Putamen (tissue), 1 donor: ENCODE measurements around the gene FAM50A.
"Not testable (repeated sequence)": the region's sequence is repeated elsewhere in the genome, so short reads cannot be mapped to it uniquely, and the experiment has no call there.

Experiments
- DNase-seq: peaks from one replicate; pipeline ENCODE4 v3.0.0-alpha.2; 2016; ENCODE audit warnings: low spot score

FAM50A gene, protein sequence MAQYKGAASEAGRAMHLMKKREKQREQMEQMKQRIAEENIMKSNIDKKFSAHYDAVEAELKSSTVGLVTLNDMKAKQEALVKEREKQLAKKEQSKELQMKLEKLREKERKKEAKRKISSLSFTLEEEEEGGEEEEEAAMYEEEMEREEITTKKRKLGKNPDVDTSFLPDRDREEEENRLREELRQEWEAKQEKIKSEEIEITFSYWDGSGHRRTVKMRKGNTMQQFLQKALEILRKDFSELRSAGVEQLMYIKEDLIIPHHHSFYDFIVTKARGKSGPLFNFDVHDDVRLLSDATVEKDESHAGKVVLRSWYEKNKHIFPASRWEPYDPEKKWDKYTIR

DNA sequence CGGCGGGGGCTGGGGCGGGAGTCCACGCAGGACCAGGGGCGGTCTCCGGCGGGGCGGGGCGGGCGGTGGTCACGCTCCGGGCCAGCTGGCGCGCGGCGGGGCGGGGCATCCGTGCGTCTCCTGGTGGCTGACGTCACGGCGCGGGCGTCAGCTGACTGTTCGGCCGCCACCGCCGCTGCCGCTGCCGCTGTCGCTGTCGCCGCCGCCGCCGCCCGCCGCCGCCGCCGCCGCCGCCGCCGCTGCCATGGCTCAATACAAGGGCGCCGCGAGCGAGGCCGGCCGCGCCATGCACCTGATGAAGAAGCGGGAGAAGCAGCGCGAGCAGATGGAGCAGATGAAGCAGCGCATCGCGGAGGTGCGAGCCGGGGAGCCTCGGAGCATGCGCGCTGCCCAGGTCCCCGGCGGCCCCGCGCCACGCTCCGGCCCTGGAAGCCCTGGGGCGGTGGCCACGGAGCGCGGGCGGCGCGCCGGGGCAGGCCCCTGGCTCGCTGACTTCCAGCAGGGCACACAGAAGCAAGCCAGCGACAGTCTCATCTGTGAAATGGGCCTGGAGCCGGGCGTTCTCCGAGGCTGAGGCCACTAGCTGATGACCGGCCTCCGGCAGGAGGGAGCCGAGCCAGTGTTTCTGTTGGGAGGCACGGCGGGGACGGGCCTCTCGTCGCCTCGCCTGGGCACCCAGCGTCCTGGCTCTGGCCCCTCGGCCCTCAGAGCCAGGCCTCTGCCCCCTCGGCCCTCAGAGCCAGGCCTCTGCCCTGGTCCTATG lies at the start of gene FAM50A:
FAM50A (plus strand) TSS at position 150 of the 763 bp plus-strand sequence; CDS start at position 245, 95 bp downstream.
- DNase-seq: no peak

DNA sequence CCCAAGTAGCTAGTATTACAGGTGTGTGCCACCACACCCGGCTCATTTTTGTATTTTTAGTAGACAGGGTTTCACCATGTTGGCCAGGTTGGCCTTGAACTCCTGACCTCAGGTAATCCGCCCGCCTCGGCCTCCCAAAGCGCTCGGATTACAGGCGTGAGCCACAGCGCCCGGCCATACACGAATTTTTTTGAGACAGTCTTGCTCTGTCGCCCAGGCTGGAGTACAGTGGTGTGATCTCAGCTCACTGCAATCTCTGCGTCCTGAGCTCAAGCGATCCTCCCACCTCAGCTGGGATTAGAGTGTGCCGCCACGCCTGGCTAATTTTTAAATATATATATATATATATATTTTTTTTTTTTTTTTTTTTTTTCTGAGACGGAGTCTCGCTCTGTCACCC lies 47.6 kb upstream of the FAM50A start:
- not testable (repeated sequence) for DNase-seq

DNA sequence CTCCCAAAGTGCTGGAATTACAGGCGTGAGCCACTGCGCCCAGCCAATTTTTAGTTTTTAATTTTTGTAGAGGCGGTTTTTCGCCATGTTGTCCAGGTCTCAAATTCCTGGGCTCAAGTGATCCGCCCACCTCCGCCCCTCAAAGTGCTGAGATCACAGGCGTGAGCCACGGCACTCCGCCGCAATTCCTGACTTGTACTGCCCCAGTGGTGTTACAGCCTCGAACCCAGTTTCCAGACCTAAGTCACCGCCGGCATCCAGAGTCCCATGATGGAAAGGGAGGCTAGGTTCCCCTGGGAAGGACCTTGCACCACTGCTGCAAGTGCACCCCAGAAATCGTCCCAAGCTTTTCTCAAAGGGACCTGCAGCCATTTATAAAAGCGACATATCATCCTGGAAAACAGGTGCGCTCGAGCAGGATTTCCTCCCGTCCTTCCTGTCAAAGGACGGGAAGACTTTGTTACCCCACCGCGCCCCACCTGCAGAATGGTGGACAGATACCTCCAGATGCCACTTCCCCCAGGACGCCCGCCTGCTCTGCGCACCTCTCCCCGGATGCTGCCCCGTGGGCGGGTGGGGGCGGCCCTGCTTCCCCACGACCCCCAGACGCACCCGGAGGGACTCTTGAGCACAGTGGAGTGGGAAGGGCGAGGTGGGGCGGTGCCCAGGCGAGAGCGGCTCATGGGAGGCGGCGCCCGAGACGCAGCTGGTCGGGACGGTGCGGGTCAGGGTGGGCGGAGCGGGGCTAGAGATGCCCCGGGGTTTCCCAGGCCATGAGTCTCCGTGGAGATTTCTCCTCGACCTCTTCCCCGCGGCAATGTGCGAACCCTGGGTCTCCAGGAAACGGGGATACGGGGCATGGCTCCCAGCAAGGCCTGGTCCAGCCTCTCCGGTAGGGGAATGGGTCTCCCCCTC lies 46.7 kb upstream of the FAM50A start:
- DNase-seq: peak; percentile 52

DNA sequence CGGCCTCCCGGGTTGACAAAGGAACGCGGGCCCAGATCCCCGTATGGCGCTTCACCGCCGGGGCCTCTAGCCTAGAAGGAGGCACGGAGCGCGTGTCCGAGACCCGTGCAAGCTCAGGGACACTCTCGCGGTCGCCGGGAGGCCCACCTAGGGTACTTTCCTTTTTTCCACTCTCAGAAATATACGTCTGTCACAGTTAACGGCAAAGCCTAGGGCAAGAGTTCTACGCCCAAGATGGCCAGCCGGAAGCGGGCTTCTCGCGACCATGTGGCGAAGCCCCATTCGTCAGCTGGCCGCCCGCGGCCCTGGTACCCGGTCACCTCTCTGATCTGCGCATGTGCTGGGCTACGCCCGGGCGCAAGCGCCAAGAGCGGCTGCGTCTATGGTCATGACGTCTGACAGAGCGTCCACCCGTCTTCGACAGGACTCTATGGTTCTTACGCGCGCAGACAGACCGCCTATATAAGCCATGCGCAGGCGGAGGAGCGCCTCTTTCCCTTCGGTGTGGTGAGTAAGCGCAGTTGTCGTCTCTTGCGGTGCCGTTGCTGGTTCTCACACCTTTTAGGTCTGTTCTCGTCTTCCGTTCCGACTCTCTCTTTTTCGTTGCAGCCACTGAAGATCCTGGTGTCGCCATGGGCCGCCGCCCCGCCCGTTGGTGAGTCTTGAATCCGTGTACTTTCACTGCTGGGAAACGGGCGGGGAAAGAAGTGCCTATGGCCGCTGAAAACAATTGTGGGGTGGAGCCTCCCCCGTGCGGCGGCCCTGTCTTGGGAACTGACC lies 45.9 kb upstream of the FAM50A start, which contains the start of gene RPL10:
RPL10 (plus strand) TSS at position 490 of the 780 bp plus-strand sequence; CDS start at position 633, 143 bp downstream.
- peak; percentile 94 for DNase-seq

DNA sequence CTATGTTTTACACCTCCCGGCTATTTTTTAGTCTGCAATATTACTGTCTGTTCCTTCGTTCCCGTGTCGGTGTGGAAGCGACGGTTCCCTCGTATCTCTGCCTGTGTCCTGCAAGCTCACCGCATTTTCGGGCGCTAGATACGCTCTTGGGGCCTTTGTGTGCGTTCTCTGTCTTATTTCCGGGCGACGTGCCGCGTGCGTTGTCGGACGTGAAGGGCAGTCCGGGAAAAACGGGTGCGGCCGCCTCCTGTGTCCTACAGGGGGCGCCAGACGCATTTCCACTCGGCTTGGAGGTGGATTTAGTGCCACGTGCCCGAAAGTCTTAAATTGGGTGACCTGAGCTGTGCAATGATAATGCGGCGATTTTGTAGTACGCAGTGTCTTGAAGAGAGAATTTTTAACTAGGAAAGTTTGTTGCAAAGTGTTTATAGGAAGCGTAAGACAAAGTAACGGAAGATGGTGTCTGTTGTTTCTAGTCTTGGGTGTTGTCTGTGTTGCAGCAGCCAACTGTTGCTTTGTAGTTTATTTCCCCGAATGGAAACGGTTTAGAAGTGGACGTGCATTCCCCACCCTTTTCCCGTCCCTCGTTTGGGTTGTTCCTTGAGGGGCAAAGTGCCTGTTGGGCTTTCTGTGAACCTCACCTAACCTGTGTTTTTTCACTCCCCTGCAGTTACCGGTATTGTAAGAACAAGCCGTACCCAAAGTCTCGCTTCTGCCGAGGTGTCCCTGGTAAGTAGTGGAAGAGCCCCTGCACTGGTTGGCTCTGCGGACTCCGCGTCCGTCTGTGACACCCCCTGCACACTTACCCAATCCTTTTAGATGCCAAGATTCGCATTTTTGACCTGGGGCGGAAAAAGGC lies 45.0 kb upstream of the FAM50A start:
- DNase-seq: peak; percentile 77

DNA sequence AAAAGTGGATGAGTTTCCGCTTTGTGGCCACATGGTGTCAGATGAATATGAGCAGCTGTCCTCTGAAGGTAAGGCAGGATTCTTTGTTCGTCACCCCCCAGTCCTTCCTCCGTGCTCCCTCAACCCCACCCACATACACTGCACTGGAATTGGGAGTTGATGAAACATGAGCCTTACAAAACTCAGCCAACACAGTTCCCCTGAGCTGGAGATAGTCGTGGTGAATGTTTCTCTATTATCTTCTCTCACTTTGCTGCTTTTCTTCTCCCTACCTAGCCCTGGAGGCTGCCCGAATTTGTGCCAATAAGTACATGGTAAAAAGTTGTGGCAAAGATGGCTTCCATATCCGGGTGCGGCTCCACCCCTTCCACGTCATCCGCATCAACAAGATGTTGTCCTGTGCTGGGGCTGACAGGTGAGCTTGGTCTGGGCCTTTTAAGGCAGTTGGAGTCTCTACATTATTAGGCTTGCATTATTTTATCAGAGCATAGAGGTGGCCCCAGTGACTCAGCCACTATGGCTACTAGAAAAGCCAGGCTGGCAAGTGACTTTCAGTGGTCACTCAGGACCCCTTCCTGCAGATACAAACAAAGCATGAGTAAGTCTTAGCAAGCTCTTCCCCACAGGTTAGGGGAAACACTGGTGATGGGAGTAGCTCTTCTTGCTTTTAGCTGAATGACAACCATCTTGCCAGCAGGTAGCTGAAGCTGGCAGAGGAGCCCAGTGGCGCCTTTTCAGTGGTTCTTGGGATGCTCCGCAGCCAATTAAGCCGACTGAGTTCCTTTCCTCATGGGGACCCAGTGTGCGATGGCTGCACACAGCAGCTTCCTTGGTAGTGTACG lies 44.2 kb upstream of the FAM50A start:
- no peak for DNase-seq

DNA sequence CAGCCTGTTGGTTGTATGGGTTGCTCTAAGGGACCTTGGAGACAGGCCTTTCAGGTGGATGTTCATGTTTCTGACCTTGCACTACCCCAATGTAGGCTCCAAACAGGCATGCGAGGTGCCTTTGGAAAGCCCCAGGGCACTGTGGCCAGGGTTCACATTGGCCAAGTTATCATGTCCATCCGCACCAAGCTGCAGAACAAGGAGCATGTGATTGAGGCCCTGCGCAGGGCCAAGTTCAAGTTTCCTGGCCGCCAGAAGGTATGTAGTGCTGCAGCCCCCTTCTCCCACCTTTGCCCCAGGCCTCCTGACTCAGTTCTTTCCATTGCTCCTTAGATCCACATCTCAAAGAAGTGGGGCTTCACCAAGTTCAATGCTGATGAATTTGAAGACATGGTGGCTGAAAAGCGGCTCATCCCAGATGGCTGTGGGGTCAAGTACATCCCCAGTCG lies 43.5 kb upstream of the FAM50A start:
- not testable (repeated sequence) for DNase-seq

DNA sequence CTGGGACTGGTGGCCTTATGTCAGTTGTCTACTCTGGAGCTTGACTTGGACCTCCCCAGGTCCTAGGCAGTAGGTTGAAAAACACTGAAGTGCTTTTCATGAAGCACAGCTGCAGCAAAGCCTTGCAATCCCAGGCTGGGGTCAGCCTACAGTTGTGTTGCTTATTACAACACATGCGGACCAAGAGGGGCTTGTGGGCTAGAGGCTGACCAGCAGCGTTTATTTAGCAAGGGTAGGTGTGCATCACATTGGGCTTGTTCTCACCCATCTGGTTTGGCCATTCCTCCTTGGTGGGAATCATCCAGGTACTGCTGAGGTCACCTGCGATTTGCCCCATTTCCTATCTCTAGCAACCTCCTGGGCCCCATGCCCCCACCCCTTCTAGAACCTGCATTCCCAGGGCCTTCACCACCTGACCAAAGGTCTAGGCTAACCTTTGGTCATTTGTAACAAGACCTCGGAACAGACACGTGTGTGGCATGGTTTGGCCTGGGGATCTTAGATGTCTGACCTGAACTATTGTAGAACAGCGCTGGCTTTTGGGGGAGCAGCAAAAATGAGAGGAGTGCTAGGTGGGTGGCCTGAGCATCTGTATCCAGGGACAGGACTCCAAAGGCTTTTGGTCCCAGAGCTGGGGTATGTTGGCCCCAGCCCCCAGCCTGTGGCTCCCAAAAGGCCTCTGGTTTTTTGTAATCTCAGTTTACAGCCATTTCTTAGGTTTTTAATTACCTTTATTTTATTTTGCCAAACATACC lies 42.7 kb upstream of the FAM50A start:
- no peak for DNase-seq

DNA sequence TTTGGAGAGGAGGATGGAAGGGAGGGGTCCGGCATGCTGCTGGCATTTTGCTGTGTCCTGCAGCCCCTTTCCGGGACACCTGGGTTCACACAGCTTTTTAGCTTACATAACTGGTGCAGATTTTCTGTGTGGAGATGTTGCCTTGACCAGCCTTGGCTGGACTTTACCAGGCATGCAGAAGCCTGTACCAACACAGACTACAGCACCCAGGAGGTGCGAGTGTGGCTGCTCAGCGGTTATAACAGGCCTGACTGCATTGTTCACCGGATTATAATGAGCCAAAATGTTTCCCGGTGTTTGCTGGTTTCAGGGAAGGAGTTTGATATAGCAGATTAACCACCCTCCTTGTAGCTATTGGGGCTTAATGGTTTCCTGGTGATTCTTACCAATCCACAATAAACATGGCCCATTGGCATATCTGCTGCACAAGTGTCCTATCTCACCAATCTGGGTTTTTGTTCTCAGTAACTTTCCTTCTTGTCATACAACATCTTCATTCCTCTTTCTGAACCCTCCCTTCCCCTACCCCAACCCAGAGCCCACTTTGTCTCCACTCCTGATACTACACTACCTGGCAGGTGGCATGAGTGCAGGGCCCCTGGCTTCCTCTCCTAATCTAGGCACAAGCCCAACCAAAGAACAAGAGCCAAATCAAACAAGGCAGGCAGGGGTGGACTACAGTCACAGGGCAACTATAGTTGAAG lies 41.9 kb upstream of the FAM50A start:
- no peak for DNase-seq

DNA sequence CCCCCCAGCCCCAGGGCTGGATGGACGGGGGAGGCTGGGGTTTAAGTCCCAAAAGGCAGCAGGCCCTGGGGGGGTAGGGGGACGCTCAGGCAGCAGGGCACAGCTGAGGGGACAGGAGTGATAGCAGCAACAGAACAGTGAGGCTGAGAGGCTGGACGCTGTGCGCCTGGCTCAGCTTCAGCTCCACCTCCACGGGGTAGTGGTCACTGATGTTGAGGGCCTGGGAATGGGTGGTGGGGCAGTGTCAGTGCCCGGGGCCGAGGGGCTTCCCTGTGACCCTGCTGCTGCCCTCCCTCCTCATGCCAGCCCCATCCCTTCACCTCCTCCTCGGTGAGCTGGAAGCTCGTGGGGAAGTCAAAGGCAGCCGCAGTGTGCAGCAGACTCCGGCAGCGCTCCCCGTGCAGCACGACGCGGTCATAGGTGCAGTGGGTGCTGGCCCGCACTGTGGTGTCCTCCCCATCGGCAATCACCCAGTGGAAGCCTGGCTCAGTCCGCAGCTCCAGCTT lies 41.3 kb upstream of the FAM50A start:
- no peak for DNase-seq

DNA sequence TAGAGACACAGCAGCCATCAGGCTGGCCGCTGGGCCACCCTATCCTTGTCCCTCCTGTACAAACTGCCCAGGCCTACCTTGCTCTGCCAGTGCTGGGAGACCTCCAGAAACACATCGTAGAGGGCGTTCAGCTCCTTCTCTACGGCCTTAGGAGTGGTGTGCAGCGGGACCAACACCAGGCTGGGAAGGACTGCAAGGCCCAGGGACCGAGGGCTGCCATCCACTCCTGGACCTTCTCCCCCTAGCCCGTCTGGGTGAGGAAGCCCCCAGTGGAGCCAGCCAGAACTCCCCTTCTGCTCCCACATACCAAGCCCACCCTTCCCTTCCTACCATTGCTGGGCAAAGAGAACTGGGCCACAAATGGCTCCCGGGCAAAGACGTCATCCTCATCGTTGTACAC lies 40.7 kb upstream of the FAM50A start:
- DNase-seq: no peak

DNA sequence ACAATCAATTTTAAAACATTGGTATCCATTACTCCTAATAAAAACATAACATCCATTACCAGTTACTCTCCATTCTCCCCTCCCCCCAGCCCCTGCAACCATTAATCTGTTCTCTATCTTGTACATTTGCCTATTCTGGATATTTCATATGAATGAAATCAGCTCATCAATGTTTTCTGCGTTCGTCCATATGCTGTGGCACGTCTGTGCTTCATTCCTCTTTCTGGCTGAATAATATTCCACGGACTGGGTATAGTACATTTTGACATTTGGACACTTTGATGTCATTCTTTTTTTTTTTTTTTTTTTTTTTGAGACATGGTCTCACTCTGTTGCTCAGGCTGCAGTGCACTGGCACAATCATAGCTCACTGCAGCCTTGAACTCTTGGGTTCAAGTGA lies 40.1 kb upstream of the FAM50A start:
- no peak for DNase-seq

DNA sequence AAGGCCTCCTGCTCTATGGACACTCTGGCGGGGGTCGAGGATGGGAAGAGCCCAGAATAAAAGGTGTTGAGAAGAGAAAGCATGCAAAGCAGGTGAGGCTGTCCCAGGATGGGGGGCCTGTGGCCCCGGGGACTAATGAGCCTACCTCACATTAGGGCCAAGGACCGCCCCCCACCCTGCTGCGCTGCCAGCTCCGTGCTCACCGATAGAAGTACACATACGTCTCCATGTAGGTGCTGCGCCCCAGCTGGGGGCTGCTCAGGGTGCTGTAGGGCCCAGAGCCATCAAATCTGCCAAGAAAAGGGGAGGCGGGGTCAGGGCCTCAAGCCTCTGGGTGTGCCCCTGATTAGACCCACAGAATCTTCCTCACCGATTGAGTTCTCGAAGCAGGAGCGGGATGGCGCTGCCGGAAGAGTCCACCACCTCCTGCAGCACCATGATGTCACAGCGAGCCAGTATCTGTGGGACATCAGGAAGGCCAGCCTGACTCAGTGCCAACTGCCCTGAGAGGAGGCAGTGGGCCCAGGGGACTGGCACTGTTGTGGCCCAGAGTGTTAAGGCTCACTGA lies 39.2 kb upstream of the FAM50A start:
- no peak for DNase-seq

DNA sequence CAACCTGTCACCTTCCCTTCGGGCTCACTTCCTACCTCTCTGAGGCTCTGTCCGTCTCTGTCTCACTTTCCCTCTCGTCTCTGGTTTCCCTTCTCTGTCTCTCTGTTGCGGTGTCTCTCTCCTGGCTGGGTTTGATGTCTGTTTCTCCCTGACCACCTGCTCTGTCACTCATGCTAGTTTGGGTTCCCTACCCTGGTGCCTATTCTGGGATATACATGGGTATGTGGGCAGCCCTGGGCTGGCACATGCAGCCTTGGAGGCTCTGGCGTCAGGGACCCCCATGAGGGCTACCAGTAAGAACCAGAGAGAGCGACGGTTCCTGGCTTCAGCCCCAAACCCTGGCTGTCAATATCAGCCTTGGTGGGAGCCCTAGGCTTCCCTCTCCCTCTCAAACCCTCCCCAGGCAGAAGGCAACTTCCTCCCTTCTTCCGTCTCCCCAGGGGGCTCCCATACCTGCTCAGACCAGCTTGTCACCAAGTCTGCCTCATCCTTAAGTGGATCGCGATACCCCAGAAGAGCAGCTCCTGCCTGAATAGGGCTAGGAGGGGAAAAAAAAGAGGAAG lies 35.2 kb upstream of the FAM50A start:
- DNase-seq: no peak

DNA sequence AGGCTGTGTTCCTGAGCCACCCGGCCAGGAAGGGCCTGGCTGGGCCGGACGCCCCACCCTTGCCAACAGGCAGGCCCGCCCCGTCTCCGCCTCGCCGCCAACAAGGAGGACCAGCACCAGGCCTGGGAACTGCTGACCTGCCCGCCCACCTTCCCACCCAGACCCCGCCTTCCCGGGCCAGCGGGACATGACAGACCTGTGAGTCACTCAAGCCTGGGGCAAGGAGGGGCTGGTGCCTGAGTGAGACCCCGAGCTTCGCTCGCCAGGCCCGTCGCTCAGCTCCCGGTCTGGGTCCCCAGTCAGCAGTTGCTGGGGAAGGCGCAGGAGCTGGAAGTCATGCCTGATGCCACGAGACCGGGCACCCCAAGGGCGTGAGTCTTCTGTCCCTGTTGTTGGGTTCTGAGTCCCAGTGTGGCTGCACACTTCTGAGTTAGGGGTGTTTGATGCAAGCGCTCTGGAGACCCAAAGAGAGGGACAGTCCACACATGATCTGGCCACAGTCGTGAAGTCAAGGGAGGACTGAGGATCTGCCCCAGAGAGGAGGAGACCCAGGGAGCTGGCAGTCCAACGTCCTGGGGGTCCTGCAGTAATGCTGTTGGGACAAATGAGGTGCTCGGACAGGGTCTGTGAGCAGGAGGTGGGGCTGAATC lies 34.6 kb upstream of the FAM50A start, which contains the start of gene DNASE1L1:
DNASE1L1 (minus strand) TSS at position 33 of the 650 bp plus-strand sequence. CDS start 3,686 bp downstream, outside the sequence.
- no peak for DNase-seq

DNA sequence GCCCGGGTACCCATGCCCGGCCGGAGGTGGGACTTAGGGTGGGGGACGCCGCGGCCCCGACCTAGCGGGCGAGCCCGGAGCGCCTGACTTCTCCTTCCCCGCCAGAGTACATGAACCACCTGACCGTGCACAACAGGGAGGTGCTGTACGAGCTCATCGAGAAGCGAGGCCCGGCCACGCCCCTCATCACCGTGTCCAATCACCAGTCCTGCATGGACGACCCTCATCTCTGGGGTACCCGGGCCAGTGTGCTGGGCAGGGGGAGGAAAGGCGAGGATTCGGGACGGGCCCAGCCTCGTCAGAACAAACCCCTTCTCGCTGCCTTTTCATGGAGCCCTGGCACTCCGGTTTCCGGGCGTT lies 32.0 kb upstream of the FAM50A start:
- peak; percentile 8 for DNase-seq
